Epithelial cell of proximal tubule (primary cell): ENCODE measurements around the gene CEACAM18. TPM values are rescaled to one million over a fixed set of nuclear protein-coding genes. Genes with fewer than 3 reads are reported as not detected.

Experiments
- DNase-seq: peaks from one replicate; pipeline ENCODE4 v3.0.0-alpha.2; 2011; ENCODE audit warnings: low read depth
- H3K4me3 ChIP-seq: 2 replicates; pipeline ENCODE4 v1.5.1; 2011; ENCODE audit warnings: low read depth, mild to moderate bottlenecking, low read length
- CTCF ChIP-seq: conservative IDR thresholded peaks from 2 replicates; pipeline ENCODE4 v1.5.1; 2012; ENCODE audit warnings: low read depth, mild to moderate bottlenecking, low read length
- total RNA-seq: library from RNA; depleted of rRNA; stranded (reverse); fragments of >200 nt; gene quantifications from 2 replicates; pipeline ENCODE4 v1.2.3, GENCODE V29; 2015

CEACAM18 gene
- total RNA-seq, 1 donor from 2014 or later = not detected

GRCh38 chr19:51479531-51480331 lies 1.4 kb downstream of the CEACAM18 start:
- TF ChIP-seq CTCF = no peak
- H3K4me3 ChIP-seq = no peak overlapping the region
- DNase-seq = no peak

- TF ChIP-seq CTCF = no peak
- no peak overlapping the region for H3K4me3 ChIP-seq
- no peak for DNase-seq
Observed at GRCh38 chr19:51480590-51480989, 2.3 kb downstream of the CEACAM18 start.

GRCh38 chr19:51485960-51486660 lies 7.8 kb downstream of the CEACAM18 start:
- no peak overlapping the region for H3K4me3 ChIP-seq
- no peak for DNase-seq
- TF ChIP-seq CTCF = no peak

- TF ChIP-seq CTCF = no peak
- DNase-seq = no peak
- no peak overlapping the region for H3K4me3 ChIP-seq
Observed at GRCh38 chr19:51488491-51488890, 10.2 kb downstream of the CEACAM18 start.

GRCh38 chr19:51489113-51489512 lies 10.8 kb downstream of the CEACAM18 start:
- TF ChIP-seq CTCF = no peak
- no peak overlapping the region for H3K4me3 ChIP-seq
- DNase-seq = no peak

- DNase-seq = no peak
- no peak overlapping the region for H3K4me3 ChIP-seq
- no peak for TF ChIP-seq CTCF
Observed at GRCh38 chr19:51490676-51491075, 12.3 kb downstream of the CEACAM18 start.
